Dendritic cell treated with granulocyte-macrophage colony-stimulating factor and Interleukin-4, amounts not matched to agents 40 ng/mL and 50 ng/mL, for 4 days (primary cell): Measurements from ENCODE around the gene CPM.

Experiments
- H3K27ac Mint-ChIP-seq: one replicate; pipeline ENCODE4 v1.8.0; 2022; ENCODE audit warnings: mild to moderate bottlenecking, mixed read lengths
- H3K27me3 Mint-ChIP-seq: one replicate; pipeline ENCODE4 v1.8.0; 2022; ENCODE audit warnings: mild to moderate bottlenecking, mixed read lengths
- H3K36me3 Mint-ChIP-seq: one replicate; pipeline ENCODE4 v1.8.0; 2022; ENCODE audit warnings: low read depth, mixed read lengths
- H3K4me1 Mint-ChIP-seq: one replicate; pipeline ENCODE4 v1.8.0; 2022; ENCODE audit warnings: low read depth, mixed read lengths
- H3K4me3 Mint-ChIP-seq: one replicate; pipeline ENCODE4 v1.8.0; 2022; ENCODE audit warnings: mild to moderate bottlenecking, moderate library complexity, mixed read lengths
- H3K9me3 Mint-ChIP-seq: one replicate; pipeline ENCODE4 v1.8.0; 2022; ENCODE audit warnings: mixed read lengths
- intact Hi-C: fragments of 100-400 bp; cut with micrococcal nuclease; formaldehyde crosslinking; loops from one replicate; pipeline ENCODE4 v1.15.0; 2022

Gene CPM

DNA sequence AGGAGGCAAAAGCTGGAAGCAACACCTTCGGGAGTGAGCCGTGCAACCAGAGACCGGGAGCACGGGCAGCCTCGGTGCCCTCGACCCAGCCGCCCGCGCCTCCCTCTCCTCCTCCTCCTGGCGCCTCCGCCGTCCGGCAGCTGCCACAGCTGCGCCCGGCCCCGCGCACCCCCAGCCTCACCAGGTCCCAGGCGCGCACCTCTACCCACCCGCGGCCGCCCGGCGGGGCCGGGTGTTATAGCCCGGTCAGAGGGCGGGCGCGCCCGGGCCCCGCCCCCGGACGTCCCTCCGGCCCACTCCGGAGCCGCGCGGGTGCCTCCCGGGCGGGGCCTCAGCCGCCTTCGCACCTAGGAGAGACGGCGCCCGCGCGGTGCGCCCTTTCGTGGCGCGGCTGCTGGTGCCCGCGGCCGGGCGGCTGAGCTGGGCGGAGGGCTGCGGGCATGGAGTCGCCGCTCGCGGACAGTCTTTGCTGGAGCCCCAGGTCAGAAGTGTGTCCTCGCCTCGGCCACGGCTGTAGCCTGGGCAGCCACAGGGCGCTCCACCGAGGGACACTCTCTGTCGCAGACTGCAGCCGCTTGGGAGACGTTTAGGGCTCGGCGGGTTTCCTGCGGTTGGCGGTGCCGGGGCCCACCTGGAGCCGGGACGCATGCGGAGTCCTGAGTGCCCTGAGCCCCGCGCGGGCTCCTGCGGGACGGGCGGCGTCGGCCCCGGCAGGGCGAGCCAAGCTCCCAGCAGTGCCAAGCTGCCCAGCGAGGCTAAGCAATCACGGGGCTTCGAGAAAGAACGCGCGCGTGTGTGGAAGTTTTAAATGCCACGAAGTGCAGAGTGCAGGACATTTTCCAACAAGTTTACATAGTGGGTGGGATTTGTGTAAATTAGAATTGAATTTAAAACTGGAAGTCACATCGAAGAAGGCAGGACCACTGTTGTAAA, at the start of gene CPM:
Gene CPM (minus strand): TSS at position 211 of the 933 bp plus-strand sequence. CDS start 334 bp downstream, outside the sequence.
- Mint-ChIP-seq H3K27ac (peak within 1 kb of the TSS; percentile 89), H3K4me1 (peaks cover 12% of the 10 kb centered on the region), H3K27me3 (peaks cover 7% of the 10 kb centered on the region), H3K4me3 (peak within 1 kb of the TSS; percentile 85), H3K9me3 (no peaks in the 10 kb centered on the region), H3K36me3 (peaks cover 18% of the 10 kb centered on the region)
- intact Hi-C loops: loop anchor here (1.0 to 2.0 kb wide), 2 partner anchors 74 to 137 kb away; no protein-coding TSS in a partner anchor

DNA sequence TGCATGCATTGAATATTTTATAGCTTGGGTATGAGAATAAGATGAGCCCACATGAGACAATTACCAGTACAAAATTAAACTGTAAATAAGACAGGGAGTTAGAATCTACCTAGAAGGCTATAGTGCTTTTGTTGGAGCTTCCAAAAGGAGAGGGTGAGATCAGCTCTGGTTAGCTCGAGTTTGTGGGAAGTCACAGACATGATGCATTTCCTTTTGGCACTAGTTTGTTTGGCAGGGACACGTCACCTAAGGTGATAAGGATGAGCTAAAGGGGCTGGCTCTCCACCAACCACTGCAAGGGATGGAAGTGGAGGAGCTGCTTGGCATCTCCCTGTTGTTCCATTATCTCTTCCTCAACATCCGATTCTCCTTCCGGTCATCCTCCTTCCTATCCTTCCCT, 48.5 kb upstream of the CPM start:
- Mint-ChIP-seq H3K27me3 (no peaks in the 10 kb centered on the region), H3K36me3 (no peaks in the 10 kb centered on the region), H3K4me3 (no peak overlapping the region), H3K4me1 (peaks cover 10% of the 10 kb centered on the region), H3K9me3 (peaks cover 16% of the 10 kb centered on the region), H3K27ac (no peak overlapping the region)
- intact Hi-C loops: no loop called here

DNA sequence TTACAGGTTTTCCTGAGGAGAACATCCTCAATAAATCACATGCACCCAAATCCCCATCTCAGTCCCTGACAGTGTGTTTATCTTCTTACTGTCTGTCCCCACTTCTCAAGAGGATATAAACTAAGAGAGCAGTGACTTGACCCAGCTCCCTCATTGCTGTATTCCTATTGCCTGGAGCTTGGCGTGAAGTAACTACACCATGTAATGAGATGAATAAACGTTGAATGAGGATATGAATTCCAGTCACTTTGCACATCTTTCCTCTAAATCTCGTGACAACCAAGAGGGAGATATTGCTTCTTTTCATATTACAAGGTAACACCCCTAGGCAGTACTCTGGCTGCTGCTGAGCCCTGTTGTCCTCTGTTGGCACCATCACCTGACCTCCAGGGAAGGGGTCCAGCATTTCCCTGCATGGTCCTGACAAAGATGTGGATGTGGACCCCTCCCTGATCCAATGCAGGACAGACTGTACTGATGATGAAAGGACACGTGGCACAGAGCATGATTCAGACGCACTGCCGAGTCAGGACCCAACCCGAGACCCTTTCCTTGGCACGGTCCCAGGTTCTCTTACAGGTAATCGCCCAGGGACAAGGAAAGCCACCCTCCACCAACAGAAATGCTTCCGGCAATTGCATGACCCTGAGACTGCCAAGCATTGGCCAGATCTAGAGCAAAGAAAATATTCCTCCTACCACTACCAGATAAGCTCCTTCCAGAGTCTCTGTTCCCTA, 47.7 kb upstream of the CPM start:
- Mint-ChIP-seq H3K4me1 (peaks cover 10% of the 10 kb centered on the region), H3K36me3 (no peaks in the 10 kb centered on the region), H3K27ac (peak overlapping the region; percentile 10), H3K27me3 (no peaks in the 10 kb centered on the region), H3K4me3 (no peak overlapping the region), H3K9me3 (peaks cover 16% of the 10 kb centered on the region)
- intact Hi-C loops: no loop called here

DNA sequence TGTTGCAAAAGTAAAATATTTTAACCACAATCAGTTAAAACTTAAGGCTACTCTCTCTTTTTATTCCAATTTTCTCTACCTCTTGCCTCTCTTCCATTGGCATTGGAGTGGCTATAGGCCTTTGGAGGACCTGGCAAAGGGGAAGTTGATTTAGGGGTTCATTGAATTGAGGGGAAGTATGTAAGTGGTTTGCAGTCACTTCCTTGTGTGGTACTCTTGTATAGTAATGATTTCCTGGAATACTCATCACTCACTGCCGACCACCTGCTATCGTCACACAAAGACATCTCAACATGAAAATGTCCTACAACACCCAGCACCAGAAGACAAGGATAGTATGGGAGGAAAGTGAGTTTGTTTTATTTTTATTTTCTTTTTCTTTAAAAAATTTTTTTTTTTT, 45.7 kb upstream of the CPM start:
- H3K36me3 Mint-ChIP-seq: no peaks in the 10 kb centered on the region
- no peak overlapping the region for H3K4me3 Mint-ChIP-seq
- peak overlapping the region; percentile 20 for H3K27ac Mint-ChIP-seq
- intact Hi-C loops: no loop called here
- peaks cover 10% of the 10 kb centered on the region for H3K4me1 Mint-ChIP-seq
- H3K27me3 Mint-ChIP-seq: no peaks in the 10 kb centered on the region
- H3K9me3 Mint-ChIP-seq: peaks cover 16% of the 10 kb centered on the region

DNA sequence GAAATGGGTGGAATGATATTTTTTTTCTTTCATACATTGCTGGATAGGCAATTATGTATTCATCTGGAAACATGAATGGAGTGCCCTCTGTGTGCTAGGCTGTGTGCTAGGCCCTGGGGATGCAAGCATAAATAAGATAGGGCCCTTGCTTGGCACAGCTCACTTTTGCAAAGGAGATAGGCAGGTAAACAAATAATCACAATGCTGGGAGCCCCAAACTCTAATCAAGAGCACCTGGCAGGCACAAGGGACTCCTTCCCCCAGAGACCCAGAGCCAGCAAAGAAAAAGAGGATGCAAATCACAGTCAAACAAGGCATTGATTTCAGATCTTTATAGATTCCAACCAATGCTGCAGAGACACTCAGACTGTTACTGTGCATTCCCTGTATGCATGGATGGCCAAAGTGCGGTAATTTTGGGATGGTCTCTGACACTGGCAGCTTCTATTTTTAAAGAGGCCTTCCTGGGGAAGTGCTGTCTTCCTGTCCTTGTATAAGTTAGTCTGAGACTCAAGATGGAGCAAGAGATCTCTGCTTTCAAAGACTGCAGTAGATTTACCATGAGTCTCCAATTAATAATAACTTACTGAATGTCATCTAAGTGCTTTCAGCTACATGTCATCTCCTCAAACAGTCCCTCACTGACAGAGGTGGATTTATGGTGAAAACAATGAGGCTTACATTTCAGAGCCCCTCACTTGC, 45.1 kb upstream of the CPM start:
- Mint-ChIP-seq H3K9me3 (peaks cover 11% of the 10 kb centered on the region), H3K27ac (peak overlapping the region; percentile 20), H3K4me1 (peaks cover 10% of the 10 kb centered on the region), H3K4me3 (no peak overlapping the region), H3K27me3 (no peaks in the 10 kb centered on the region), H3K36me3 (no peaks in the 10 kb centered on the region)
- intact Hi-C loops: no loop called here

DNA sequence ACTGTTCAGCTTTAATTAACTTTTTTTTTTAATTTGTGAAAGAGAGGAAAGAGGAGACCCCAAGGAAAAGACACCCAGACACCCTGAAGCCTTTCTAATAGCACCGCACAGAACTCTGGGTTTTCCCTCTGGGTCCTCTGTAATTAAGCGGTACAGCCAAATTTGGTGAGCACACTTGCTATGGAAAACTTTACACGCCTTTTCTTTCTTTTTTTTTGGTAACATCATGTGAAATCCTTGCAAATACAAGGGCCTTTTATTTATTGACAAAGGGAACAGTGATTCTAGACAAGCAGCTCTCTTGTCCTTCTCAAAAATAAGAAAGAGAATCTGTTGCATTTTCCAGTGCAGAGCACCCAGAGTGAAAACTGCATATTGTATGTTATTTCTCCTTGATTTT, 44.4 kb upstream of the CPM start:
- intact Hi-C loops: no loop called here
- Mint-ChIP-seq H3K36me3 (no peaks in the 10 kb centered on the region), H3K27me3 (no peaks in the 10 kb centered on the region), H3K27ac (no peak overlapping the region), H3K4me3 (no peak overlapping the region), H3K9me3 (peaks cover 4% of the 10 kb centered on the region), H3K4me1 (peaks cover 15% of the 10 kb centered on the region)

DNA sequence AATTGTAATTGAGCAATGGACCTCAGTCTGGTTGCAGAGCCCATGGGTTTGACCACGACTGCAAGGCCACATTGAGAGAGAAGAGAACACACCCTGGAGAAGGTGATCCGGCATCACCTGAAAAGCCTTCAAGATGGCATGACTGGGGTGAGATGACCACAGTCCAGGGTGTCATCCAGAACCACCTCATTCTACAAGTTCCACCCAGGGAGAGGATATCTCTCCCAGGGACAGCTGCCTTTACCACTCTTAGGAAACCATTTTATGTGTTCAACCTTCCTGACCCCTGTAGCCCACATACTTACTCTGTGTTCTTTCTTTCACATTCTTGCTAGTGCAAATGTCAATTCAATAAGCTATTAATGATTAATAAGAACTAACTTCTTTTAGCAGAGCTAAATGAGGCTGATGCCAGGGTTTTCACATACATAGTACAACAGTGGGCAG, 43.4 kb upstream of the CPM start:
- H3K27ac Mint-ChIP-seq: no peak overlapping the region
- peaks cover 16% of the 10 kb centered on the region for H3K4me1 Mint-ChIP-seq
- no peaks in the 10 kb centered on the region for H3K36me3 Mint-ChIP-seq

DNA sequence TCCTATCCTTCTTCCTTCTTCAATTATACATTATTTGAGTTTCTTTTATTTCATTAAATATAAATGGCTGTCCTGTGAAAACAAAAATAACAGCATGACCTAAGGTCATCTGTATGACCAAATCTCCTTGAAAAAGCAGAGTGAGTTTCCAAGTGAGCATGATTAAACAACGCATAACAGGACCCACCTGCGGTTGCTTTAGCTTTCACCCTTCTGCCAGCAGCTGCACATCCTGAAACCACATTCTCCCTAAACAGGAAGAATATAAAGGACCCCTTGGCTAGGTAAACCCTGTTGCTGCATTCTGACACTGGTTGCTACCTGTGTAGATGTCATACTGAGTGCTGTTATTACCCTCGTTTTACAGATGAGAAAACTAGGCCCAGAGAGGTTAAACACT, 42.8 kb upstream of the CPM start:
- H3K27ac Mint-ChIP-seq: no peak overlapping the region

More for the DNA sequence above, 43.4 kb upstream of the CPM start:
- intact Hi-C loops: no loop called here
- Mint-ChIP-seq H3K9me3 (no peaks in the 10 kb centered on the region), H3K27me3 (no peaks in the 10 kb centered on the region), H3K4me3 (no peak overlapping the region)

DNA sequence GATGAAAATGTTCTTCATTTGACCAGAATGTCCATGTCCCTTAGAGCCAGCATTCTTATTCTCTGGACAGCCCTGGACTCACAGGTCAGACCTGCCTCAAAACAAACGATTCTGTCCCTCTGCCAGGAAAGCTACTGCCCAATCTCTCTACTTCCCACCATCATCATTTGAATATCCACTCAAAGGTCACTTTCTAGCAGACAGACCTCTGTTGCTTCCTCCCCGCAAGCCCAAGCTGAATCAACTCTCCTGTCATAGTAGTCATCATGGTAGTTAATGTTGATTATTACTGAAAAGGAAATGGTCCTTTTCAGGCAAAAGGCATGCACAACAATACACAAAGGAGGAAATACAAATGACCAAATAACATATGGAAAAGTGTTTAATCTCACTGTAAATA, 39.6 kb upstream of the CPM start:
- intact Hi-C loops: no loop called here
- no peaks in the 10 kb centered on the region for H3K36me3 Mint-ChIP-seq
- H3K4me1 Mint-ChIP-seq: peaks cover 11% of the 10 kb centered on the region
- no peaks in the 10 kb centered on the region for H3K27me3 Mint-ChIP-seq
- no peak overlapping the region for H3K27ac Mint-ChIP-seq
- no peak overlapping the region for H3K4me3 Mint-ChIP-seq
- H3K9me3 Mint-ChIP-seq: no peaks in the 10 kb centered on the region

More for the DNA sequence above, 42.8 kb upstream of the CPM start:
- Mint-ChIP-seq H3K27me3 (no peaks in the 10 kb centered on the region), H3K4me1 (peaks cover 16% of the 10 kb centered on the region), H3K4me3 (no peak overlapping the region), H3K9me3 (no peaks in the 10 kb centered on the region), H3K36me3 (no peaks in the 10 kb centered on the region)
- intact Hi-C loops: no loop called here

DNA sequence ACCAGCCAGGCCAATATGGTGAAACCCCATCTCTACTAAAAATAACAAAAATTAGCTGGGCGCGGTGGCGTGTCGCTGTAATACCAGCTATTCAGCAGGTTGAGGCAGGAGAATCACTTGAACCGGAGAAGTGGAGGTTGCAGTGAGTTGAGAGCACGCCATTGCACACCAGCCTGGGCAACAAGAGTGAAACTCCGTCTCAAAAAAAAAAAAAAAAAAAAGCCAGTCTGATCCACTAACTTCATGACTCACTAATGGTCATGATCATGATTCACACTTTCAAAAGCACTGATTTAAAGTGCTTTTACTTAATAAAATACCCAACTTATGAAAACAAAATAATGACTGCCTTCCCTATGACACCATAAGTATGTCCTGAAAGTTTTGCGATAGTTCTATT, 38.4 kb upstream of the CPM start:
- no peak overlapping the region for H3K27ac Mint-ChIP-seq
- H3K27me3 Mint-ChIP-seq: no peaks in the 10 kb centered on the region
- intact Hi-C loops: no loop called here
- no peak overlapping the region for H3K4me3 Mint-ChIP-seq
- peaks cover 18% of the 10 kb centered on the region for H3K4me1 Mint-ChIP-seq
- H3K9me3 Mint-ChIP-seq: no peaks in the 10 kb centered on the region
- H3K36me3 Mint-ChIP-seq: no peaks in the 10 kb centered on the region

DNA sequence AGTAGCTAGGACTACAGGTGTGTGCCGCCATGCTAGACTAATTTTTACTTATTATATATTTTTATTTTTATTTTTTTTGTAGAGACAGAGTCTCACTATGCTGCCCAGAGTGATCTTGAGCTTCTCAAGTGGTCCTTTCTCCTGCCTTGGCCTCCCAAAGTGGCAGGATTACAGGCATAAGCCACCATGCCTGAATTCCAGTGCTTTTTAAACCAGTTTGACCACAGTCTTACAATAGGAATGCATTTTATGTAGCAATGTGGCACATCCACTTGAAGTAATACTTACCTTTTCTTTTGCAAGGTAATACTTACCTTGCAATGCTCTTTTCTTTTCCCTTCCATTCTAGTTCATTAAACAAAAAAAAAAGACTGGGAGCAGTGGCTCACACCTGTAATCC, 38.0 kb upstream of the CPM start:
- no peak overlapping the region for H3K4me3 Mint-ChIP-seq
- peaks cover 18% of the 10 kb centered on the region for H3K4me1 Mint-ChIP-seq
- intact Hi-C loops: no loop called here
- no peak overlapping the region for H3K27ac Mint-ChIP-seq
- H3K27me3 Mint-ChIP-seq: no peaks in the 10 kb centered on the region
- H3K36me3 Mint-ChIP-seq: no peaks in the 10 kb centered on the region
- H3K9me3 Mint-ChIP-seq: no peaks in the 10 kb centered on the region

DNA sequence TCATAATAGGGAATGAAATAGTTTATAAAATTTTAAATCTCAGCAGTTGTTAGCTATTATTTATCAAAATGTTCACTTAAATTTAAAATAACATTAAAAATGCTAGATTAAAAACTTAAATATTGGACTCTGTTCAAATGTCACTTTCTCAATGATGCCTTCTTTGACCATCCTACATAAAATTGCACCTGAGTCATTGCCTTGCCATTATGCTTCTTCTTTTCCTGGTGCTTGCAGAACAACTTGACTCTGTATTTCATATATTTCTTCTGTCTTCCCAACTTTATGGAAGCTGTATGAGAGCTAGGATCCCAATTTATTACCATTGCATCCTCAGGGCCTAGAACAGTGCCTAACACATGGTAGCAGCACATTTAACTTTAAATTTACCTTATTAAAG, 37.3 kb upstream of the CPM start:
- Mint-ChIP-seq H3K9me3 (peaks cover 4% of the 10 kb centered on the region), H3K4me3 (no peak overlapping the region), H3K27me3 (no peaks in the 10 kb centered on the region), H3K27ac (no peak overlapping the region), H3K36me3 (no peaks in the 10 kb centered on the region), H3K4me1 (peaks cover 18% of the 10 kb centered on the region)
- intact Hi-C loops: no loop called here

DNA sequence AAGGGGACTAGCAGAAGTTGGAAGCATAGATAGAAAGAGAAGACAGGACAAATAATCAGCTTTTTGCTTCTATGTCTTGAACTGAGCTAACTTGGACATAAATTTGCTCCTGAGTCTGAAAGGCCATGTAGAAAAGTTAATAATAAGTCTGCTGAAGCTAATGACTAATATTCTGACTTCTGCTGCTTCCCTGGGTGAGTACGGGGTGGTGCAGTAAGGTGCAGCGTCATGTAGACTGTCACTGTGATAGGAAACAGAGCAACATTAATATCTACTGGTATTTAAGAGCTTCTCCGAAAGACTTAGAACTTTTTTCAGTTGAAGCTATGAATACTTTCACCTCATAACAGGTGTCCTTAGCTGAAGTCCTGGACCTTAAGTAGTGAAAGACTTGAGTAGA, 34.1 kb upstream of the CPM start:
- Mint-ChIP-seq H3K4me1 (peaks cover 41% of the 10 kb centered on the region), H3K36me3 (peaks cover 7% of the 10 kb centered on the region), H3K27ac (no peak overlapping the region), H3K27me3 (no peaks in the 10 kb centered on the region), H3K9me3 (peaks cover 29% of the 10 kb centered on the region), H3K4me3 (no peak overlapping the region)
- intact Hi-C loops: no loop called here
